Endothelial cell of umbilical vein (primary cell): ENCODE measurements around the gene NXN. TPM values are rescaled to one million over a fixed set of nuclear protein-coding genes. Genes with fewer than 3 reads are reported as not detected.

Experiments used
- BruUV-seq: library from RNA; stranded (reverse); fragments of 400-500 nt; replicated peaks from 2 replicates; lab custom pipeline; 2021; lab: Mats Ljungman, UMichigan
- CTCF ChIA-PET: fragments of 300-600, 350-600 bp; sonication (Branson Sonifier 250); formaldehyde crosslinking; loops from one replicate; lab custom pipeline; 2021; ENCODE audit warnings: antibody characterized with exemption, inconsistent platforms; lab: Charles Lee
- POLR2A ChIA-PET: fragments of 300-600, 350-600 bp; sonication (Branson Sonifier 250); formaldehyde crosslinking; loops from one replicate; lab custom pipeline; 2021; ENCODE audit warnings: antibody characterized with exemption, inconsistent platforms; lab: Charles Lee
- DNase-seq: peaks from one replicate; pipeline ENCODE4 v3.0.0-alpha.2; 2011; ENCODE audit warnings: low read depth, low spot score
- FAIRE-seq: peaks from 2 replicates; lab custom pipeline; 2011; peaks lifted over from hg19 to GRCh38; lab: Jason Lieb, UNC
- H2AFZ ChIP-seq: 2 replicates; pipeline ENCODE4 v1.6.0; 2012; ENCODE audit warnings: low read depth, low read length, control low read depth, inconsistent platforms
- H3K27ac ChIP-seq: 2 replicates; pipeline ENCODE4 v1.5.1; 2011; ENCODE audit warnings: low read depth, mild to moderate bottlenecking, control low read depth, low read length, moderate library complexity; ENCODE audit not compliant: insufficient read depth
- H3K27me3 ChIP-seq, 2 experiments: 2 replicates each; pipeline versions ENCODE4 v1.6.0 to v1.6.1; 2011; ENCODE audit warnings: low read length in 2 of 2, mixed read lengths in 1 of 2; ENCODE audit not compliant: control insufficient read depth in 2 of 2, insufficient read depth in 2 of 2
- H3K36me3 ChIP-seq, 2 experiments: 2 replicates in 1 of 2; 3 replicates in 1 of 2; pipeline ENCODE4 v1.5.1; 2011; ENCODE audit warnings: low read length in 2 of 2, mild to moderate bottlenecking in 1 of 2, moderate library complexity in 1 of 2; ENCODE audit not compliant: control insufficient read depth in 2 of 2, insufficient read depth in 2 of 2; ENCODE audit errors: extremely low read depth in 1 of 2
- H3K4me1 ChIP-seq: 3 replicates; pipeline ENCODE4 v1.5.1; 2011; ENCODE audit warnings: mild to moderate bottlenecking, low read length; ENCODE audit not compliant: control insufficient read depth, insufficient read depth; ENCODE audit errors: extremely low read depth
- H3K4me2 ChIP-seq: 2 replicates; pipeline ENCODE4 v1.6.1; 2011; ENCODE audit warnings: low read length, control low read depth, mixed read lengths; ENCODE audit not compliant: insufficient read depth
- H3K4me3 ChIP-seq, 3 experiments: fragments of 200-600 bp in 1 of 3; sonication (generic), shearing (Covaris generic) in 1 of 3; replicated peaks in 1 of 3; 2 replicates each; pipeline ENCODE4 v1.5.1; 2011 to 2016; ENCODE audit warnings: control low read depth in 3 of 3, low read length in 3 of 3, mild to moderate bottlenecking in 2 of 3, inconsistent platforms in 1 of 3, low read depth in 1 of 3, moderate library complexity in 1 of 3; ENCODE audit not compliant: insufficient read depth in 1 of 3
- H3K79me2 ChIP-seq: 2 replicates; pipeline ENCODE4 v1.6.0; 2012; ENCODE audit warnings: low read length, inconsistent platforms; ENCODE audit not compliant: control insufficient read depth, insufficient read depth
- H3K9ac ChIP-seq: replicated peaks from 2 replicates; pipeline ENCODE3; 2011; ENCODE audit warnings: low read length, control low read depth; ENCODE audit not compliant: insufficient read depth; ENCODE audit errors: extremely low read depth
- H3K9me1 ChIP-seq: replicated peaks from 3 replicates; pipeline ENCODE4 v1.6.0; 2011; ENCODE audit warnings: mild to moderate bottlenecking, low read length; ENCODE audit not compliant: control insufficient read depth, insufficient read depth; ENCODE audit errors: extremely low read depth
- H3K9me3 ChIP-seq: replicated peaks from 2 replicates; pipeline ENCODE4 v1.5.1; 2012; ENCODE audit warnings: low read length, inconsistent platforms; ENCODE audit not compliant: control insufficient read depth, insufficient read depth
- H4K20me1 ChIP-seq: replicated peaks from 2 replicates; pipeline ENCODE3; 2011; ENCODE audit warnings: mild to moderate bottlenecking, low read length; ENCODE audit not compliant: control insufficient read depth, insufficient read depth; ENCODE audit errors: extremely low read depth
- EZH2 ChIP-seq: IDR thresholded peaks from 2 replicates; pipeline ENCODE4 v1.6.1; 2012; ENCODE audit warnings: borderline replicate concordance, low read depth, mild to moderate bottlenecking, moderate library complexity, low read length, inconsistent platforms; ENCODE audit not compliant: severe bottlenecking
- FOS ChIP-seq: IDR thresholded peaks from 2 replicates; pipeline ENCODE4 v1.6.1; 2011; ENCODE audit warnings: mild to moderate bottlenecking, low read length, moderate library complexity, borderline replicate concordance; ENCODE audit not compliant: insufficient read depth
- GATA2 ChIP-seq: IDR thresholded peaks from 2 replicates; pipeline ENCODE4 v1.7.0; 2011; ENCODE audit warnings: low read depth, mild to moderate bottlenecking, moderate library complexity, mixed read lengths, low read length; ENCODE audit not compliant: insufficient read length, insufficient read depth
- JUN ChIP-seq: IDR thresholded peaks from 2 replicates; pipeline ENCODE4 v1.6.1; 2011; ENCODE audit warnings: borderline replicate concordance, low read depth; ENCODE audit not compliant: insufficient read length, insufficient read depth
- MYC ChIP-seq: IDR thresholded peaks from one replicate; pipeline ENCODE4 v1.6.1; 2011; ENCODE audit warnings: mild to moderate bottlenecking, low read depth, low read length
- POLR2A ChIP-seq: IDR thresholded peaks from 2 replicates; pipeline ENCODE4 v1.6.1; 2012; ENCODE audit warnings: low read depth, mild to moderate bottlenecking, control low read depth, low read length
- POLR2AphosphoS5 ChIP-seq: IDR thresholded peaks from 2 replicates; pipeline ENCODE4 v1.6.1; 2012; ENCODE audit warnings: low read depth, mild to moderate bottlenecking, control low read depth, low read length, moderate library complexity; ENCODE audit not compliant: insufficient read depth
- dilution Hi-C: fragments of 300-500 bp; cut with MboI; formaldehyde crosslinking; loops from one replicate; pipeline ENCODE4 v1.15.0; 2019; ENCODE audit warnings: low sequenced_read_pairs; ENCODE audit not compliant: extremely low pct_ligation_motif_present
- intact Hi-C: fragments of 100-400 bp; cut with micrococcal nuclease; formaldehyde crosslinking; loops from one replicate; pipeline ENCODE4 v1.10.0; 2022
- polyA plus RNA-seq, 4 experiments: library from polyadenylated mRNA; depleted of rRNA in 3 of 4; stranded (reverse) in 3 of 4; unstranded in 1 of 4; fragments of >200 nt; gene quantifications; 2 replicates each; pipeline versions ENCODE4 v1.2.1 to v1.2.3, GENCODE V29; 2011 to 2012; ENCODE audit warnings: missing spikeins in 1 of 4
- total RNA-seq: library from RNA; stranded (reverse); gene quantifications from 2 replicates; pipeline ENCODE4 v1.2.3, GENCODE V29; 2021
- TF ChIP-seq, protein P1 (sequence below): IDR thresholded peaks from 2 replicates; pipeline ENCODE4 v1.6.1; 2011; ENCODE audit not compliant: insufficient read depth, insufficient read length
- TF ChIP-seq, protein P2 (sequence below), 2 donors: IDR thresholded peaks; 1 replicate in 1 of 2; 2 replicates in 1 of 2; pipeline ENCODE4 v1.5.1; 2011; ENCODE audit warnings: low read length in 2 of 2, mild to moderate bottlenecking in 2 of 2, moderate library complexity in 2 of 2, control low read depth in 1 of 2, inconsistent platforms in 1 of 2, low read depth in 1 of 2; ENCODE audit not compliant: insufficient read depth in 1 of 2; ENCODE audit errors: extremely low read depth in 1 of 2

The NXN gene
- total and polyA plus RNA-seq, 2 donors (not counting 3 experiments of a cell fraction or from before 2014, with no cell fraction given), result 69.5 to 77.3 TPM

DNA sequence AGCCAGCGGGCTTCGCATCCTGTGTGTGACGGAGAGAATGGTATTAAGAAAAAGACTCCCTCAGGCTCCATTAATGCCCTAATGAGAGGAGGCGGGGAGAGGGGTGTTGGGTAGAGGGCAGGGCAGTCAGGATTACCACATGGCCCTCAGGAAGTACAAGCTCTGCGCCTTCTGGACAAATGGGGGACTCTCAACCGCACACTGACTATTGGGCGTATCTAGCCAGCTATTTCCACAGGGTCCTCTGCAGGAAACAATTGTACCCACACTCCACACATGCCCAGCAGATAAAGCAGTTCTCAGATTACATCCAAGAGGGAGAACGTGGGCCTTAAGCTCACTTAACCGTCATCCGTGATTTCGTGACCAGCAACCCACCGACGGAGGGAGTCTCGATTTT is 14.7 kb downstream of the NXN start:
- Histone ChIP-seq H3K9ac (no peak overlapping the region), H3K9me3 (no peaks in the 10 kb centered on the region), H3K36me3 (no peaks in the 10 kb centered on the region), H3K27me3 (no peaks in the 10 kb centered on the region), H3K4me1 (peaks cover 2% of the 10 kb centered on the region), H3K79me2 (peaks cover 11% of the 10 kb centered on the region), H3K9me1 (no peaks in the 10 kb centered on the region), H2AFZ (no peak overlapping the region), H4K20me1 (no peaks in the 10 kb centered on the region), H3K27ac (no peak overlapping the region), H3K4me2 (peak overlapping the region; percentile 0), H3K4me3 (no peak overlapping the region)
- dilution Hi-C loops, result no loop called here
- BruUV-seq, result no TSS peak
- CTCF ChIA-PET, result interaction anchor here (1.1 to 2.1 kb wide), 5 partner anchors 16 to 166 kb away, joined by 3 to 9 read pairs (median 5); no protein-coding TSS in a partner anchor
- TF ChIP-seq, protein P1, sequence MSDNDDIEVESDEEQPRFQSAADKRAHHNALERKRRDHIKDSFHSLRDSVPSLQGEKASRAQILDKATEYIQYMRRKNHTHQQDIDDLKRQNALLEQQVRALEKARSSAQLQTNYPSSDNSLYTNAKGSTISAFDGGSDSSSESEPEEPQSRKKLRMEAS, result no peak
- no peak for TF ChIP-seq POLR2A
- TF ChIP-seq EZH2, result no peak
- TF ChIP-seq POLR2AphosphoS5, result no peak
- TF ChIP-seq GATA2, result no peak
- no peak for TF ChIP-seq MYC
- no peak for TF ChIP-seq JUN
- TF ChIP-seq FOS, result no peak
- TF ChIP-seq, protein P2, sequence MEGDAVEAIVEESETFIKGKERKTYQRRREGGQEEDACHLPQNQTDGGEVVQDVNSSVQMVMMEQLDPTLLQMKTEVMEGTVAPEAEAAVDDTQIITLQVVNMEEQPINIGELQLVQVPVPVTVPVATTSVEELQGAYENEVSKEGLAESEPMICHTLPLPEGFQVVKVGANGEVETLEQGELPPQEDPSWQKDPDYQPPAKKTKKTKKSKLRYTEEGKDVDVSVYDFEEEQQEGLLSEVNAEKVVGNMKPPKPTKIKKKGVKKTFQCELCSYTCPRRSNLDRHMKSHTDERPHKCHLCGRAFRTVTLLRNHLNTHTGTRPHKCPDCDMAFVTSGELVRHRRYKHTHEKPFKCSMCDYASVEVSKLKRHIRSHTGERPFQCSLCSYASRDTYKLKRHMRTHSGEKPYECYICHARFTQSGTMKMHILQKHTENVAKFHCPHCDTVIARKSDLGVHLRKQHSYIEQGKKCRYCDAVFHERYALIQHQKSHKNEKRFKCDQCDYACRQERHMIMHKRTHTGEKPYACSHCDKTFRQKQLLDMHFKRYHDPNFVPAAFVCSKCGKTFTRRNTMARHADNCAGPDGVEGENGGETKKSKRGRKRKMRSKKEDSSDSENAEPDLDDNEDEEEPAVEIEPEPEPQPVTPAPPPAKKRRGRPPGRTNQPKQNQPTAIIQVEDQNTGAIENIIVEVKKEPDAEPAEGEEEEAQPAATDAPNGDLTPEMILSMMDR (IDR thresholded peaks at IDR 0.05; ENCODE audit: extremely low read depth in 1 of 2, insufficient read depth in 1 of 2, low read depth in 1 of 2, low read length in 2 of 2), result no peak
- POLR2A ChIA-PET, result interaction anchor here (0.9 kb wide), 1 partner anchor 14 kb away, joined by 7 read pairs; no protein-coding TSS in a partner anchor
- peak; percentile 13 for DNase-seq
- intact Hi-C loops, result no loop called here
- FAIRE-seq, result no peak
